HPDE6-E6E7 (cell line): ENCODE data around the gene ZNF831.

ENCODE experiments used
- DNase-seq: peaks from one replicate; pipeline ENCODE4 v3.0.0; 2011; ENCODE audit warnings: missing footprints; ENCODE audit errors: extremely low spot score

The ZNF831 gene

DNA sequence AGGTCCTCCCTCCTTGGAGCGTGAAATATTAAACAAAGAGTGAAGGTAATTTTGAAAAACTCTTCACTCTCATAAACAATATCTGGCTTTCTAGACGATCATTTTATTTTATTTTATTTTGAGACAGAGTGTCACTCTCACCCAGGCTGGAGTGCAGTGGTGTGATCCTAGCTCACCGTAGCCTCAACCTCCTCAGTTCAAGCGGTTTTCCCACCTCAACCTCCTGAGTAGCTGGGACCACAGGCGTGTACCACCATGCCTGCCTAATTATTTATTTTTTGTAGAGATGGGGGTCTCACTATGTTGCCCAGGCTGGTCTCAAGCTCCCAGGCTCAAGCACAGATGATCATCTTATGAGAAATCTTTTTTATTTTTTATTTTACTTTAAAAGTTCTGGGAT, 16.4 kb downstream of the ZNF831 start:
- no peak for DNase-seq

DNA sequence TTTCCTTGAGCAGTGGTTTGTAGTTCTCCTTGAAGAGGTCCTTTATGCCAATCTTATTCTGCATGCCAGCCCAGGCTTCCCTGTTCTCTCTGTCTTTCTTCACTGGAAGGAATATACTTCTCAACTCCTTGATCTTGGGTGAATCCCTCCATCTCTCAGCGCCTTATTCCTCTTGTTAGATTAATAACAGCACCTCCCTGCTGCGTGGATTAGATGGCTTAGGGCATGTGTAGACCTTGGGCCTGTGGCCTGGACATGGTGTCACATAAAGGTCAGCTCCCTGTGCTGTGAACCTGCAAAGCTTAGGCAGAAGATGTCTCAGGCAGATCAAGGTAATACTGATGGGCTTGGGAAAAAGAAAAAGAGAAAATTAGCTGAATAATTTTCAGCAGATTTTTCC, 18.3 kb downstream of the ZNF831 start:
- DNase-seq = no peak

DNA sequence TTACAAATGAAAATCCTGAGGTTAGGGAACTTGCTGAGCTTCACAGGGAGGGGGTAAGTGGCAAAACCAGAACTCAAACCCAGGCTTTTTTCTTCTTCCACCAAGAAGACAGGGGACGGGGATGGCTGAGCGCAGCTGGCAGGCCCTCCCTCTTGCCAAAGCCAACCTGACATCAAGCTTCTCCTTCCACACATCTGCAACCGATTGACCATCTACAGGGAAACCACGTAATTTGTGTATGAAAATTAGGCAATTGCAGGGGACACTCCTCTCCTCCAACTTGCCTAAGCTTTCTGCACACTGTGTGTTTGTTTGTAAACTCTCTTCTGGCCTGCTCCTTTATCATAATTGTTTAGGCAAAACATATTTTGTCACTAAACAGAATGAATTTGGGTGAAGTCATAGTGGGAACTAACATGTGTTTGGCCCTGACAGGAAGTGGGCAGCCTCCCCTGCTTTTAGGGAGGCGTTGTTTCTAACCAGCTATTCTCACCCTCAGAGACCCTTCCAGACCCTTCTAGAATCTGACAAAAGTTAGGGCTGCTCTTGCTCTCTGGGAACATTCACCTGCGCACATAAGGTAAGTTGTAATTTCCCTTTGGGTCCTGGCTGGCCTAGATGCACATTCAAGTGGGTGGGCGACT, 18.9 kb downstream of the ZNF831 start:
- no peak for DNase-seq

DNA sequence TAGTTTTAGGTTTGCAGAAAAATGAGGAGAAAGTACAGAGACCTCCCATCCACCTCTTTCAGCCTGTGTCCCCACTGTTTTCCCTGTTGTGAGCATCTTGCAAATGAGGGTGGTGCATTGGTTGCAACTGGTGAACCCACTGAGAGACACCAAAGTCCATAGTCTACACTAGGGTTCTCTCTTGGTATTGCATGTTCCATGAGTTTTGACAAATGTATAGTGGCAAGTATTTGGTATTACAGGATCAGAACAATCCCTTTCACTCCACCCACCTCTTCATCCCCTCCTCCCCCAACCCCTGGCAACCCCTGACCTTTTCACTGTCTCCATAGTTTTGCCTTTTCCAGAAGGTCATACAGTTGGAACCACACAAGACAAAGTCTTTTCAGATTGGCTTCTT, 20.1 kb downstream of the ZNF831 start:
- no peak for DNase-seq

DNA sequence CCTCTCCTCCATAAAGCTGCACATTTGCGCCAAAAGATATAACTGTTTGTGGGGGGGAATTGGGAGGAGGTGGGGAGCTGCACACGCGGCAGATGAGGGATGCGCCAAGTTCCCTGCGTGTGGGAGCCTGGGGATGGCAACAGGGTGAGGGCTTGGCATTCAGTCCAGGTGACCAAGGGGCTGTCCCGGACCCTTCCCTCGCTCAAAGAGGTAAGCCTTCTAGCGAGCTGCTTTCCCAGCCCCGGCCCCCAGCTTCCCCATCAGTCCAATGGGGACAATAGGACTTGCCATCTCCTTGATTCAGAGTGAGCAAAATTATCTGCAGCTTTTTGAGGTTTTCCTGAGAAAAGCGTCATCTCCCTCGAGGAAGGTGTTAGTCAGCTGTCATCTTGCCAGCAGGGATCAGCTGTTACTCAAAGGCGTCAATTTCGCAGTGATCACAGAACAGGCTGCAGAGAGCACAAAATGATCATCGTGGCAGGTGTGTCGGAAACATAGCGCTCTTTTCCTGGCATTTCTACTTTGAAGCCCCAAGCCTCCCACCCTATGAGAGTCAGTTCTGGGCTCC, 21.3 kb downstream of the ZNF831 start:
- no peak for DNase-seq

DNA sequence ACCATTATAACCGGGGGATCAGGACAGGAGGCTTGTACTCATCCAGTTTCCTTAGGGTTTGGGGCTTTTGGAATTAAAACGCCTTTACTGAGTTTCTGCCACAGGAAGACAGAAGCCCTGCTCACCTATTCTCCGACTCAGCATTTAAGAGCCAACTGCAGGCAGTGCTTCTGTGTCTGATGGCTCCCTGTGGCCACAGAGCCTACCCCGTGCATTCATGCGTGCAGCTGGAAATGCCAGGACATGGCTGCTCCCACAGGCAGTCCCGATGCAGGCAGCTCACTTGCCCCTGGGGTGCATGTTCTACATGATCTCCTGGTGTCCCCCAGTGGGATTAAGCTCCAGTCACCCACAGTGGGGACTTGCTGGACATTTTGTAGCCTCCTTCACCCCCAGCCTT, 22.2 kb downstream of the ZNF831 start:
- no peak for DNase-seq

DNA sequence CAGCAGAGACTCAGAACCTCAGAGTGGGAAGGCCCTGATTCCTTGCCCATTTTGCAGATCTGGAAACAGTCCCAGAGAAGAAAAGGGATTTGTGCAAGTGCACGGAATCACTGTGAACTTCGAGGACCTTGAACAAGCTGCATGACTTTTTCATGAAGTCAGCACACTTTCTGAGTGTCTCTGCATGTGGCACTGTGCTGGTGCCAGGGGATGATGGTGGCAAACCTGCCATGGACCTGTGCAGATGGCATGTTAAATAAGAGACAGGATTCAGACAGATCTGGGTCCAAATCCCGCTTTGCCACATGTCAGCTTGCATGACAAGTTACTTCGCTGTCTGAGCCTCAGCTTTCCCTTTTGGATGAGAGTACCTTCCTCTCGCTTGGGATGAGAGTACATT, 26.8 kb downstream of the ZNF831 start:
- DNase-seq = no peak

DNA sequence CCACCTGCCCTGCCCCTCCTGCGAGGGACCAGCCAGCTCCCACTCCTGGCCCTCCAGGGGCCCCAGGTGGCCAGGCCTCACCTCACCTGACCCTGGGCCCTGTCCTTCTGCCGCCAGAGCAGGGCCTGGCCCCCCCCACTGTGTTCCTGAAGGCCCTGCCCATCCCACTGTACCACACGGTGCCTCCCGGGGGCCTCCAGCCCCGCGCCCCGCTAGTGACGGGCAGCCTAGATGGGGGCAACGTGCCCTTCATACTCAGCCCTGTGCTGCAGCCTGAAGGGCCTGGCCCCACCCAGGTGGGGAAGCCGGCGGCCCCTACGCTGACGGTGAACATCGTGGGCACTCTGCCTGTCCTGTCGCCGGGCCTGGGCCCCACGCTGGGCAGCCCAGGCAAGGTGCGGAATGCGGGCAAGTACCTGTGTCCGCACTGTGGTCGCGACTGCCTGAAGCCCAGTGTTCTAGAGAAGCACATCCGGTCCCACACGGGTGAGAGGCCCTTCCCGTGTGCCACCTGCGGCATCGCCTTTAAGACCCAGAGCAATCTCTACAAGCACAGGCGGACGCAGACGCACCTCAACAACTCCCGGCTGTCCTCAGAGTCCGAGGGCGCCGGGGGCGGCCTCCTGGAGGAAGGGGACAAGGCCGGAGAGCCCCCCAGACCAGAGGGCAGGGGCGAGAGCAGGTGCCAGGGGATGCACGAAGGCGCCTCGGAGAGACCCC, 27.6 kb downstream of the ZNF831 start:
- DNase-seq = no peak

DNA sequence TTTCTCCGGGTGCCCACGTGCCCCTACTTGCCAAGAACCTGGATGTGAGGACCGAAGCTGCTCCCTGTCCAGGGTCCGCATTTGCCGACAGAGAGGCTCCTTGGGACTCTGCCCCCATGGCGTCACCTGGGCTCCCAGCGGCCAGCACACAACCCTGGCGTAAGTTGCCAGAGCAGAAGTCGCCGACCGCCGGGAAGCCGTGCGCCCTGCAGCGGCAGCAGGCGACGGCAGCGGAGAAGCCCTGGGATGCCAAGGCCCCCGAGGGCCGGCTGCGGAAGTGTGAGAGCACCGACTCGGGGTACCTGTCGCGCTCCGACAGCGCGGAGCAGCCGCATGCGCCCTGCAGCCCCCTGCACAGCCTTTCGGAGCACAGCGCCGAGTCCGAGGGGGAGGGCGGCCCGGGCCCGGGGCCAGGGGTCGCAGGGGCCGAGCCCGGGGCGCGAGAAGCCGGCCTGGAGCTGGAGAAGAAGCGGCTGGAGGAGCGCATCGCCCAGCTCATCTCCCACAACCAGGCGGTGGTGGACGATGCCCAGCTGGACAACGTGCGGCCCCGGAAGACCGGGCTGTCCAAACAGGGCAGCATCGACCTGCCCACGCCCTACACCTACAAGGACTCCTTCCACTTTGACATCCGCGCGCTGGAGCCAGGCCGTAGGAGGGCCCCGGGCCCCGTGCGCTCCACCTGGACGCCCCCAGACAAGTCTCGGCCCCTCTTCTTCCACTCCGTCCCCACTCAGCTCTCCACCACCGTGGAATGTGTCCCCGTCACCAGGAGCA, 28.3 kb downstream of the ZNF831 start:
- no peak for DNase-seq

DNA sequence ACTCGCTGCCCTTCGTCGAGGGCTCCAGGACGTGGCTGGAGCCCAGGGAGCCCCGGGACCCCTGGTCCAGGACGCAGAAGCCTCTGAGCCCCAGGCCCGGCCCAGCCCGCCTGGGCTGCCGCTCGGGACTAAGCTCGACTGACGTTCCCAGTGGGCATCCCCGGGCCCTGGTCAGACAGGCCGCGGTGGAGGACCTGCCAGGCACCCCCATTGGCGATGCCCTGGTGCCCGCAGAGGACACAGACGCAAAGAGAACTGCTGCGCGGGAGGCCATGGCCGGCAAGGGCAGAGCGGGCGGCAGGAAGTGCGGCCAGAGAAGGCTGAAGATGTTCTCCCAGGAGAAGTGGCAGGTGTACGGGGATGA, 28.9 kb downstream of the ZNF831 start:
- no peak for DNase-seq

DNA sequence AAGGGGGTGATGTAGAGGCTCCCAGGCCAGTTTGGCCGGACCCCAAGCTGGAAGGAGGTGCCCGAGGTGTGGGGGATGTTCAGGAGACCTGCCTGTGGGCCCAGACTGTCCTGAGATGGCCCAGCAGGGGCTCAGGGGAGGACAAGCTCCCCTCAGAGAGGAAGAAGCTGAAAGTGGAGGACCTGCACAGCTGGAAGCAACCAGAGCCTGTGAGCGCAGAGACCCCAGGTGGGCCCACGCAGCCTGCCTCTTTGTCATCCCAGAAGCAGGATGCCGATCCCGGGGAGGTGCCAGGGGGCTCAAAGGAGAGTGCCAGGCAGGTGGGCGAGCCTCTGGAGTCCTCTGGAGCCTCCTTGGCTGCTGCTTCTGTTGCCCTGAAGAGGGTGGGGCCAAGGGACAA, 29.7 kb downstream of the ZNF831 start:
- no peak for DNase-seq

DNA sequence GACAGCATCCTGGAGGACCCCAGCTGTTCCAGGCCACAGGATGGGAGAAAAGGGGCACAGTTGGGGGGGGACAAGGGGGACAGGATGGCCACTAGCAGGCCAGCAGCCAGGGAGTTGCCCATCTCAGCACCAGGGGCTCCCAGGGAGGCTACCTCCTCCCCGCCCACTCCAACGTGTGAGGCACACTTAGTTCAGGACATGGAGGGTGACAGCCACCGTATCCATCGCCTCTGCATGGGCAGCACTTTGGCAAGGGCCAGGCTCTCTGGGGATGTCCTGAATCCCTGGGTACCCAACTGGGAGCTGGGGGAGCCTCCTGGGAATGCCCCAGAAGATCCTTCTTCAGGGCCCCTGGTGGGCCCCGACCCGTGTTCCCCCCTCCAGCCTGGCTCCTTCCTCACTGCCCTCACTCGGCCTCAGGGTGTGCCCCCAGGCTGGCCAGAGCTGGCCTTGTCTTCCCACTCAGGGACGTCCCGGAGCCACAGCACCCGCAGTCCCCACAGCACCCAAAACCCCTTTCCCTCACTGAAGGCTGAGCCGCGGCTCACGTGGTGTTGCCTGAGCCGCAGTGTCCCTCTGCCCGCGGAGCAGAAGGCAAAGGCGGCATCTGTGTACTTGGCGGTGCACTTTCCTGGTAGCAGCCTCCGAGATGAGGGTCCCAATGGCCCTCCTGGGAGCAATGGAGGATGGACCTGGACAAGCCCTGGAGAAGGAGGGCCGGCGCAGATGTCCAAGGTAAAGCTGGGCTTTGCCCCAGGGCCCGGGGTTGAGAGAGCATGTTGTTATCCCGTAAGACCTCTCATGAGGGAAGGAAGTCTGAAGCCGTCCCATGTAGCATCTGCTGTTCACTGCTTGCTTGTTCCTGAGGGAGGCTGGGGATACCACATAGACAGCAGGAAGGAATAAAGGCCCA, 30.7 kb downstream of the ZNF831 start:
- no peak for DNase-seq

DNA sequence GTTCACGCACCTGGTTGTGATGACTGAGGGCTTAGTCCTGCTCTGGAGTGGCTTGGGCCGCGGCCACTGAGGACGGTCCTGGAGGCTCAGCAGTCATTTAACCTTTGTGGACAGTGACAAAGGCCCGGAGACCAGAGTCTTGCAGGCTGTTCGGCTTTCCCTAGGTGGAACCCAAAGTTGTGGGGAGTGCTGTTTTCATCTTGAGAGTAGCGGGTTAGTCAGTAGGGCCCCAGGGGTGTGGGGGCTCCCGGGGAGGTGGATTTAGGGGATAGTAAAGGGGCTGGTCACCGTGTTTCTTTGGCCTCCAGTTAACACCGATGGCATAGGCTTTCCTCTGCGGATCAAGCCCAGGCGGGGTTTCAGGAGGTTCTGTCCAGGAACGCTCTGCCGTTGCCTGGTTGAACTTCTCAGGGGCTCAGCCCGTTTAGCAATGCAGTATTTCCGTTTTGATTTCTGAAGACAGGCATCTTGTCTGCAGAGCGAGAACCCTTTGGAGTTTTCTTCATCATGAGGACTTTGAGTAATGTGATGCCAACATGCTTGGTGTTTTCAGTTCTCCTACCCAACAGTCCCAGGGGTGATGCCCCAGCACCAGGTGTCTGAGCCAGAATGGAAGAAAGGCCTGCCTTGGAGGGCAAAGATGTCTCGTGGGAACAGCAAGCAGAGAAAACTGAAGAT, 31.8 kb downstream of the ZNF831 start:
- DNase-seq = no peak

DNA sequence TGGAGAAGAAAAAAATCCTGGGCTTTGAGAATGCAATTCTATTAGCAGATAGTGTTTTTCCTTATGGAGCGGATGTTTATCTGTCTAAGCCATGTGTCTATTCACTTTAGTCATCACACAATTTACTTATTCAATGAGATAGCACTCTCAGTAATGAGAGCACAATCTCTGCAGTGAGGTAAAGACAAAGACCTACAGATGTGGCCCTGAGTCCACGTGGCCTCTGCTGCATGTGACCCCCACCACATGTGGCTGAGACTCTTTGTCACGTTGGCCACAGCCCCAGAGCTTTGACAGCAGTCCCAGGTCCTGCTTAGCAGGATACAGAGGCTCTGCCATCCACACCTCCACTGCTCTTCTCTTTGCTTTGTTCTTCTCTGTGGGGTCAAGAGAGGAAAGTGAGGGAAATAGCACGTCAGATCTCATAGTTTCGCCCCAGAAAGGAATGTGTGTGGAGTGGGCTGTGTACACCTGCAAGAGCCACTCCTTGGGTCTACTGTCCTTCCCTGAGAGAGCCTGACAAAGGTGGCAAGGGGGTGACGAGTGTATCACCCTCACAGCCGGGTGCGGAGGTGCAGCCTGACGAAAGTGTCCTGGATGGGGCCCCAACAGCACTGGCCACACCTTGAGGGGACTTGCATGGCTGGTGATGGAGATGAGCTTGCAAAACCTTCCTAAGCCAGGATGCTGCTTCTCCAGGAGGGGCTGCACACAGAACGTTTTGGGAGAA, 40.7 kb downstream of the ZNF831 start:
- no peak for DNase-seq

DNA sequence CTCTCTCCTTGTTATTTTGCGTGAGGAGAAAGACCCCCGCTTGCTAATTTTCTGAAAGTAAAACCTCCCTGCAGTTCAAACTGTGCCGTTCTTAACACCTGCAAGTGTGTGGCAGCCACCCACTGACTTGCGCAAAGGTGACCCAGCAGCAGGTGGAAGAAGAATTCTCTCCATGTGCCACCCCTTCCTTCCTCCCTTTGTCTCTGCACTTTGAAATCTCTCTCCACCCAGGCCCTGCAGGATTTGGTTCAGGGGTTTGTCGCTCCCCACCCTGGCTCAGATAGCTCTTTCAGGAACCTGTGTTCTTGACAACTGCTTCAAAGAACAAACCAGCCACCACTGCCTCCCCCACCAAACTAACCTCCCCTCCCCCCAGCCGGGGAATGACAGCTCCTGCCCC, 41.4 kb downstream of the ZNF831 start:
- no peak for DNase-seq

DNA sequence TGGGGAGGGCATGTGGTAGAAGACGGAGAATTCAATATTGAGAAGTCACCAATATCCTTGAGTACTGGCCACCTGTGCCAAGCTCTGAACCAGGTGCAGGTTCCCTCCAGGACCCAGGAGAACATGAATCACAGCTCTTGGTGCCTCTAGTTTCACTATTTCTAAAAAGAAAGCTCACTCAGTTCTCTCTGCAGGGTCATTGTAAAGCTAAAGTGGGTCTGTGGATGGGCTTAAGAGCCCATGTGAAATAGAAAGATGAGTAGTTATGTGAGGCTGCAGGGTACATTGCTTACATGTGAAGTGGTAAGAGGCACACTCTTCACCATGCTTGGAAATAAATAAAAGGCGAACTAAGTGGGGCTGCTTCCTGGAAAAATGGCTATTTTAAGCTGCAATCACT, 43.6 kb downstream of the ZNF831 start:
- no peak for DNase-seq

DNA sequence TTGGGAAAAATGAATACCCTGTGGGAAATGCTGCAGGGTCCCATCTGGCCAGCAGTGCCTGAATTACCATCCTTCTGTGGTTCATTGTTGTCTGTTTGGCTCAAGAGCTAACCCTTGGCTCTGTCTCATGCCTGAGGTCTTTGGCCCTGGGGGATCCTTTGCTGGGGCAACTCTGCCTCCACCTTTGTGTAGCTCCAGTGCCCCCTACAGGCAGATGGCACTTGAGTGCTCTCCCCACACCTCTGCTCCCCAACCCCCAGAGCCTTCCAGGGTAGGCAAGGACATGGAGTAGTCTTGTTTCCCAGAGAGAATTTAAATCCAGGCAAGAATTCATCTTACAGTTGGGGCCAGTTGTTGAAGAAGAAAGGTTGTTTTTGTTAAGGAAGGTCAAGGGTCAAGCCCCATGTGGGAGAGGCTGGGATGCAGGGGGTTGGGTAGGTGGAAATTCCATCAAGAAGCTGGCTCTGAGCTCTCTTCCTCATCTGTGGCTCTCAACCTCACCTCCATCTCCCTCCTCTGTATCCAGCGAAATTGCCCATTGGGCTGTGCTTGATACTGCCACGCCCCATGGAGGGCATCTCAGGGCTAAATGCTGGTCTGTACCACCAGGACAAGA, 44.2 kb downstream of the ZNF831 start:
- no peak for DNase-seq

DNA sequence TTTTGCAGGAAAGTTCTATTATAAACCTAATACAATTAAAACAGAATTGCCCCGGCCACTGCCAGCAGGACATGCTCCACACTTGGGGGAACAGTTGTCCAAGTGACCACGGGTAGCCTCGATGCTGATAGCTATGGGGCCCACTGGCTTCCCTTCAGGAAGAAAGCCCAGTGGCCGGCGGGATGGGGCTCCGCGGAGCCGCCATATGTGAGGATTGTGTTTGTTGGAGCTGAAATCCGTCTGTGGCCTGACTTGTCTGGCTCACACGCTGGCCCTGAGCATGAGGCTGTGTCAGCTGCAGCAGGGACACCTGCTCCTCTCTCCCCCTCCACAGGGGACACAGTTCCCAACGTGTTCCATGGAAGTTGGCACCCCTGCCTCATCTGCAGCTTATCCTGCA, 46.6 kb downstream of the ZNF831 start:
- no peak for DNase-seq

DNA sequence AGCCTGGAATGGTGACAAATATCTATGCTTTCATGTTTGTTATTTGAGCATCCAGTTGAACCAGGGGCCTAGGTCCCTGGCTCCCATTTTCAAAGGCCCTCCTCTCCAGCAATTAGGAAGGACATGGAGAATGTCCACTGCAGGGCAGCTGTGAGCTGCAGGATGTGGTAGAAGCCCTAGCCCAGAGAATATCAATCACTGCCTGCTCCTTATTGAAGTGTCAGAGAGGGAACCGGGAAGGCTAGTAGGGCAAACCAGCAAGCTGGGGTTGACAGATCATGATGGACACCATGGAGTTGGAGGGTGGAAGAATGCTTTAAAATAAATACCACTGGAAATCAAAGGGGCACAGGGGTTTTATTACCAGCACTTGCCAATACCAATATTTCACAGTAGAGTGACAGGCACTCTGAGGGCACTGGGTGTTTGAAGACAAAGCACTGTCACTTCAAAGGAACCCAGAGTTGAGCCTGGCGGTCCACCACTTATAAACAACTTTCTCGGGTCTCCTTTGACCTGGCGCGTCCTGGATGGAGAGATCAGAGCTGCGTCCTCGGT, 47.7 kb downstream of the ZNF831 start:
- no peak for DNase-seq

DNA sequence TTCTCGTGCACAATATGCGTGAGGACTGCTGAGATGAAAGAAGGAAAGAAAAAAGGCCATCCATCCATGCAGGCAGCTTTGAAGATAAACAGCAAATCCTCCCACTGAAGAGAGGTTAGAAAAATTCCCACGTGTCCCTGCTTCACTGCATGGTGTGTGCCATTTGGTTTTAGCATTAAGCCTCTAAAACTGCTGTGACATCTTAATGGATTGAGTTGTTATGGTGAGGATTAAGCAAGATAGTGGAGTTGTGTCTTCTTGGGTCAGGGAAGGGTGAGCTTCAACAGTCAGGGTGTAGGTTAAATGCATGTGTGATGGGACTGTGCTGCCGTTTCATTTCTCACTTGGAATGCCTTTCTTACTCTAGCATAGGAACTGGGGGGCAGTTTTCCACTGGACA, 50.5 kb downstream of the ZNF831 start:
- no peak for DNase-seq
